ENCODE data around the gene ZSWIM1. TPM values are rescaled to one million over a fixed set of nuclear protein-coding genes. Genes with fewer than 3 reads are reported as not detected.

The ZSWIM1 gene
- total and polyA plus RNA-seq, 2 of the 8 experiments (the other 6 are each of a cell fraction or from before 2014, with no cell fraction given): 14.1 to 15.6 TPM

- Histone ChIP-seq H2BK5ac (ENCODE audit: low read depth, low read length) (no peak overlapping the region), H4K20me1 (replicated peaks in 1 of 2; ENCODE audit: control insufficient read depth in 1 of 2, insufficient read depth in 2 of 2, low read length in 2 of 2) (no peaks in the 10 kb centered on the region), H2BK20ac (ENCODE audit: low read length) (no peak overlapping the region), H3K14ac (ENCODE audit: insufficient read length) (no peak overlapping the region), H3K4me2 (ENCODE audit: insufficient read depth in 1 of 2, low read depth in 2 of 2, low read length in 2 of 2) (no peak overlapping the region), H3K9me3 (ENCODE audit: insufficient read depth in 2 of 2, low read depth in 1 of 2, low read length in 1 of 2) (no peaks in the 10 kb centered on the region), H3K56ac (replicated peaks; ENCODE audit: insufficient read length, low read depth, low read length) (no peak overlapping the region), H2AK5ac (ENCODE audit: low read depth, low read length) (no peak overlapping the region), H4K8ac (ENCODE audit: extremely low read depth, insufficient read depth, low read length) (no peak overlapping the region), H4K91ac (replicated peaks; ENCODE audit: insufficient read length, low read length) (no peak overlapping the region), H3K4me3 (ENCODE audit: extremely low read depth in 1 of 4, insufficient read depth in 2 of 4, low read depth in 3 of 4, low read length in 4 of 4) (no peak overlapping the region), H3K23ac (ENCODE audit: insufficient read length) (no peak overlapping the region), H2BK15ac (ENCODE audit: low read length) (no peak overlapping the region), H3K79me1 (ENCODE audit: low read depth, low read length) (no peaks in the 10 kb centered on the region), H3K4me1 (replicated peaks in 1 of 4; ENCODE audit: control insufficient read depth in 3 of 4, insufficient read depth in 4 of 4, low read length in 3 of 4) (no peaks in the 10 kb centered on the region), H2AFZ (ENCODE audit: low read length) (no peak overlapping the region), H3K9ac (replicated peaks in 1 of 4; ENCODE audit: extremely low read depth in 1 of 4, low read depth in 3 of 4, low read length in 3 of 4) (no peak overlapping the region), H3K27me3 (replicated peaks in 1 of 4; ENCODE audit: control insufficient read depth in 3 of 4, extremely low read depth in 1 of 4, insufficient read depth in 3 of 4, low read length in 3 of 4) (no peaks in the 10 kb centered on the region), H3K18ac (ENCODE audit: extremely low read depth, low read length) (no peak overlapping the region), H2BK120ac (replicated peaks; ENCODE audit: low read depth, low read length) (no peak overlapping the region), H4K5ac (ENCODE audit: insufficient read length, low read depth, low read length) (no peak overlapping the region), H3K4ac (replicated peaks; ENCODE audit: insufficient read length, low read depth, low read length) (no peak overlapping the region), H3K36me3 (ENCODE audit: control insufficient read depth in 2 of 4, insufficient read depth in 4 of 4, low read length in 3 of 4) (peaks cover 0 to 9% (median 7%) of the 10 kb centered on the region in 4 experiments; a peak in 6 of 8 replicates), H3K79me2 (ENCODE audit: control insufficient read depth in 1 of 2, insufficient read depth in 2 of 2, low read length in 2 of 2) (no peaks in the 10 kb centered on the region), H3K23me2 (ENCODE audit: low read depth, low read length) (no peaks in the 10 kb centered on the region), H3K27ac (ENCODE audit: low read depth, low read length) (no peak overlapping the region), H2BK12ac (ENCODE audit: low read depth, low read length) (no peak overlapping the region)
- ChIA-PET POLR2A (ENCODE audit: partially characterized antibody) (interaction anchor here (0.6 to 2.0 kb wide), 10 partner anchors 8 to 62 kb away, joined by 3 to 7 read pairs (median 4); partner anchors contain the start of genes NEURL2, PCIF1 and UBE2C), CTCF (ENCODE audit: partially characterized antibody) (interaction anchor here (0.6 to 1.8 kb wide), 6 partner anchors 10 to 95 kb away, joined by 3 to 5 read pairs (median 3); no protein-coding TSS in a partner anchor)
- FAIRE-seq: no peak
- 87% methylated on average over 4 of the region's 4 CpGs; no CpG with 5 or more reads in 1 of the 2 experiments for WGBS, 2 experiments (ENCODE audit: extremely low coverage in 1 of 2, insufficient coverage in 1 of 2, insufficient read length in 1 of 2, insufficient replicate concordance in 2 of 2, low coverage in 1 of 2, low lambda C conversion rate in 2 of 2, missing lambda C conversion rate in 1 of 2)
- DNase-seq (ENCODE audit: low read depth in 1 of 2, low spot score in 2 of 2): no peak
- TF ChIP-seq, protein P1, sequence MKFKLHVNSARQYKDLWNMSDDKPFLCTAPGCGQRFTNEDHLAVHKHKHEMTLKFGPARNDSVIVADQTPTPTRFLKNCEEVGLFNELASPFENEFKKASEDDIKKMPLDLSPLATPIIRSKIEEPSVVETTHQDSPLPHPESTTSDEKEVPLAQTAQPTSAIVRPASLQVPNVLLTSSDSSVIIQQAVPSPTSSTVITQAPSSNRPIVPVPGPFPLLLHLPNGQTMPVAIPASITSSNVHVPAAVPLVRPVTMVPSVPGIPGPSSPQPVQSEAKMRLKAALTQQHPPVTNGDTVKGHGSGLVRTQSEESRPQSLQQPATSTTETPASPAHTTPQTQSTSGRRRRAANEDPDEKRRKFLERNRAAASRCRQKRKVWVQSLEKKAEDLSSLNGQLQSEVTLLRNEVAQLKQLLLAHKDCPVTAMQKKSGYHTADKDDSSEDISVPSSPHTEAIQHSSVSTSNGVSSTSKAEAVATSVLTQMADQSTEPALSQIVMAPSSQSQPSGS (IDR thresholded peaks at IDR 0.05; ENCODE audit: low read length): no peak
- TF ChIP-seq HDAC6 (IDR thresholded peaks at IDR 0.05; ENCODE audit: low read depth, low read length) (no peak), SUZ12 (IDR thresholded peaks at IDR 0.05; ENCODE audit: low read length) (no peak), POLR2A (IDR thresholded peaks at IDR 0.05; ENCODE audit: control extremely low read depth in 1 of 2, low read depth in 2 of 2, low read length in 2 of 2) (no peak), POLR2AphosphoS5 (IDR thresholded peaks at IDR 0.05; ENCODE audit: low read depth, low read length) (no peak), SIX5 (IDR thresholded peaks at IDR 0.05; ENCODE audit: low read depth, low read length) (no peak), RNF2 (IDR thresholded peaks at IDR 0.05; ENCODE audit: borderline replicate concordance, low read depth, low read length, missing control alignments, poor library complexity, severe bottlenecking) (no peak), GTF2F1 (IDR thresholded peaks at IDR 0.05; ENCODE audit: borderline replicate concordance, low read depth, low read length) (no peak), NRF1 (IDR thresholded peaks at IDR 0.05; ENCODE audit: low read depth, low read length) (no peak), EGR1 (IDR thresholded peaks at IDR 0.05; ENCODE audit: borderline replicate concordance, low read depth, low read length) (no peak), TAF1 (IDR thresholded peaks at IDR 0.05; ENCODE audit: low read depth, low read length) (no peak), RBBP5 (IDR thresholded peaks at IDR 0.05; ENCODE audit: borderline replicate concordance, low read depth, low read length) (no peak), BRCA1 (IDR thresholded peaks at IDR 0.05; ENCODE audit: low read depth, low read length) (no peak)
Observed at GRCh38 chr20:45874576-45874975, 6.5 kb upstream of the ZSWIM1 start.

Data from H1 (cell line).